Activated naive CD8-positive, alpha-beta T cell treated with anti-CD3 and anti-CD28 coated beads for 36 hours (primary cell): ENCODE data around the gene TOR3A. TPM values are rescaled to one million over a fixed set of nuclear protein-coding genes. Genes with fewer than 3 reads are reported as not detected.
"Not testable (repeated sequence)": the region's sequence is repeated elsewhere in the genome, so short reads cannot be mapped to it uniquely, and the experiment has no call there.

Source experiments
- DNase-seq: peaks from one replicate; pipeline ENCODE4 v3.0.0; 2021
- H3K27ac Mint-ChIP-seq: one replicate; pipeline ENCODE4 v1.8.0; 2022; ENCODE audit warnings: mild to moderate bottlenecking, moderate library complexity, mixed read lengths
- H3K27me3 Mint-ChIP-seq: one replicate; pipeline ENCODE4 v1.8.0; 2022; ENCODE audit warnings: mild to moderate bottlenecking, mixed read lengths
- H3K36me3 Mint-ChIP-seq: one replicate; pipeline ENCODE4 v1.8.0; 2021; ENCODE audit warnings: mild to moderate bottlenecking, mixed read lengths
- H3K4me1 Mint-ChIP-seq: one replicate; pipeline ENCODE4 v1.8.0; 2021; ENCODE audit warnings: mixed read lengths
- H3K4me3 Mint-ChIP-seq: one replicate; pipeline ENCODE4 v1.8.0; 2022; ENCODE audit warnings: mild to moderate bottlenecking, moderate library complexity, mixed read lengths
- H3K9me3 Mint-ChIP-seq: one replicate; pipeline ENCODE4 v1.8.0; 2022; ENCODE audit warnings: mixed read lengths
- total RNA-seq, 2 experiments: library from RNA; stranded (reverse); gene quantifications; one replicate each; pipeline ENCODE4 v1.2.3, GENCODE V29; 2021

Gene TOR3A
- total RNA-seq, 2 experiments from 2014 or later: 40.1 to 41.1 TPM

DNA sequence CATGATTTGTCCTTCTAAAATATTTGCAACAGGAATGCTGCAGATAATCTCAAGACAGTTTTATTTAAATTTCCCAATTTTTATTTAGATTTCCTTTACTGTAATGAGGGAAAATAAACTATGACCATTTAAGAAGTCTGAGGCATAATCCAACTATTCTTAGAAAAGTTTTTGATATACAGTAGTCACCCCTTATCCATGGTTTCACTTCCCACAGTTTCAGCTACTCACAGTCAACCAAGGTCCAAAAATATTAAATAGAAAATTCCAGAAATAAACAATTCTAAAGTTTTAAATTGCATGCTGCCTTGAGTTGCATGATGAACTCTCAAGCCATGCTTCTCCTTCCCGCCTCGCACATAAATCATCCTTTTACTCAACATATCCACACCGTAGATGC, 33.3 kb downstream of the TOR3A start:
- Mint-ChIP-seq H3K27ac (no peak overlapping the region), H3K4me1 (no peaks in the 10 kb centered on the region), H3K27me3 (no peaks in the 10 kb centered on the region)

DNA sequence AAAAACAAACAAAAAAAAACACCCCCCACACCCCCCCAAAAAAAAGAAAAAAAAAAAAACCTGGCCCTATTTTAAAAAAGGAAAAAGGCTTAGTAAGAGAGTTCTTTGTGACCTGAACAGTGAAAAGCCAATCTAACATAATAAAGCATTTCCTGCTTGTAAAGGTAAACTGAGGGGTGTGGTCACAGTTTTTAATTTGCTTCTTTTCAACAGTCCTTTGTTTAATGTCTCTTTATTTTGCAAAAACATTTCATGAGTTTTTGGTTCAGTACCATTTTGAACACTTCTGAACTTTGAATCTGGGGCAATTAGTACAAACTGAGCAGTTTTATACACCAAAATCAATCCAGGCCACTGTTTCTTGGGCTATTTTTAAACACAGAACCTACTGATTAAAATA, 37.6 kb downstream of the TOR3A start:
- no peak overlapping the region for H3K4me3 Mint-ChIP-seq

More for the DNA sequence above, 33.3 kb downstream of the TOR3A start:
- peaks cover 7% of the 10 kb centered on the region for H3K36me3 Mint-ChIP-seq
- H3K4me3 Mint-ChIP-seq: no peak overlapping the region
- no peaks in the 10 kb centered on the region for H3K9me3 Mint-ChIP-seq
- DNase-seq: no peak

DNA sequence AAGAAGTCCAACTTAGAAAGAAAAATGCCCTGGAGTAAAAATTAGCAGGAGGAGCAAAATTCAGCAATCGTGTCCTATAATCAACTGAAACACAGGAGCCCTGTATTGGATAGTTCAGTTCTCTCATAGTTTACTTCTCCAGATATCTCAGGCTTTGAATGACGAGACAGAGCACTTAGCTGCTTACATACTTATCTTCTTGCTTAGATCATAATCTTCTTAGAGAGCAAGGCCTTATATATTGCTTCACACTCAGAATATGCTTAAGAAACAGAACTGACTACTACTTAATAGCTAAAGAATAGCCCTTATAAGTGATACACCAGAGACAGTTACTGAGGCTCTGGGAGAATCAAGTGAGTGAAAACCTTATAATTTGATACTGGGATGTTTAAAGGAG, 38.9 kb downstream of the TOR3A start:
- Mint-ChIP-seq H3K4me1 (peaks cover 3% of the 10 kb centered on the region), H3K27me3 (no peaks in the 10 kb centered on the region), H3K27ac (no peak overlapping the region), H3K4me3 (no peak overlapping the region), H3K36me3 (peaks cover 7% of the 10 kb centered on the region), H3K9me3 (no peaks in the 10 kb centered on the region)
- DNase-seq: no peak

More for the DNA sequence above, 37.6 kb downstream of the TOR3A start:
- DNase-seq: no peak
- no peak overlapping the region for H3K27ac Mint-ChIP-seq
- H3K4me1 Mint-ChIP-seq: peaks cover 3% of the 10 kb centered on the region
- no peaks in the 10 kb centered on the region for H3K27me3 Mint-ChIP-seq
- peaks cover 7% of the 10 kb centered on the region for H3K36me3 Mint-ChIP-seq
- no peaks in the 10 kb centered on the region for H3K9me3 Mint-ChIP-seq

DNA sequence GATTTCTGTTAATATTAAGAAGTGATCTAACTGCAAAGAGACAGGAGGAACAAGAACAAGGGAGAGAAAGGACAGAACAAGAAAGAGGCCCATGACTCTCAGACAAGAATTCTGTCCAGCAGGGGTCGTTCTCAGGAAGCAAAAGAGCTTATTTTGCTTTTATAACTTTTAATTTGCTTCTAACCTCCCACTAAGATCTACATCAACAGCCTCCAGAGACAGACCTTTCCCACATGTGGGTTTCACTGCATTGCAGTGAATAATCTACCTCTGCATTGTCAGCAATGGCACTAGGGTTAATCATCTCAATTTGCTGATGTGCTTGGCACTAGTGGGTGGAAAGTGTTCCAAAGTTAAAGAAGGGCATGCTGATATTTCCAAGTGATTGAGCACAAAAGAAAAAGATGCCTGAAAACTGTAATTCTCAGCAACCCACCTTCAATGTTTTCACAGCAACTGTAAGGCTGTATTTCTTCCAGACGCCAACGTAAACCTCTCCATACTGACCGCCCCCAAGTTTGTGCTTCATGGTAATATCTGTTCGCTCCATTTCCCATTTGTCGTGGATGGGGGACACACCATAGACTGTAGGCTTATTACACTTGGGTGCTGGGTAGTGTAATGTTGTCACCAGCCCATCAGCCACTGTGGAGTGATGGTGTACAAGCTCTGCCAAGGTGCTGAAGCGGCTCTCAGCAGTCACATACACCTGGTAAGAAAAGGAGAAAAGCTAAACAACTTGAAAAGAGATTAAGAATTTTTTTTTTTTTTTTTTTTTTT, 39.5 kb downstream of the TOR3A start:
- H3K27ac Mint-ChIP-seq: no peak overlapping the region
- no peak overlapping the region for H3K4me3 Mint-ChIP-seq
- peaks cover 9% of the 10 kb centered on the region for H3K36me3 Mint-ChIP-seq
- H3K27me3 Mint-ChIP-seq: no peaks in the 10 kb centered on the region
- DNase-seq: no peak
- H3K9me3 Mint-ChIP-seq: no peaks in the 10 kb centered on the region
- peaks cover 3% of the 10 kb centered on the region for H3K4me1 Mint-ChIP-seq

DNA sequence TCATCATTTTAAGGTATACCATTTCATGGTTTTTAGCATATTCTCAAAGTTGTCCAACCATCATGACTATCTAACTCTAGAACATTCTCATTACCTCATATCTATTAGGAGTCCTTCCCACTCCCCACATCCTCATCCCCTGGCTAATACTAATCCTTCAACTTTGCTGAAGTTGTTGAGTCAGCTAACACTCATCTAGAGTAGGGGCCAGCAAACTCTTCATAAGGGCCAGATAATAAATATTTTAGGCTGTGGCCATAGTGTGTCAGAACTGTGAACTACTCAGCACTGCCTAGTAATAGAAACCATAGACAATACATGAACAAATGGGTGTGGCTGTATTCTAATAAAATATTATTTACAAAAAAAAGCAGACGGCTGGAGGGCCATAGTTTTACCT, 43.0 kb downstream of the TOR3A start:
- DNase-seq: no peak
- peaks cover 19% of the 10 kb centered on the region for H3K4me1 Mint-ChIP-seq
- no peaks in the 10 kb centered on the region for H3K9me3 Mint-ChIP-seq
- no peak overlapping the region for H3K27ac Mint-ChIP-seq
- no peaks in the 10 kb centered on the region for H3K27me3 Mint-ChIP-seq
- peaks cover 11% of the 10 kb centered on the region for H3K36me3 Mint-ChIP-seq
- no peak overlapping the region for H3K4me3 Mint-ChIP-seq

DNA sequence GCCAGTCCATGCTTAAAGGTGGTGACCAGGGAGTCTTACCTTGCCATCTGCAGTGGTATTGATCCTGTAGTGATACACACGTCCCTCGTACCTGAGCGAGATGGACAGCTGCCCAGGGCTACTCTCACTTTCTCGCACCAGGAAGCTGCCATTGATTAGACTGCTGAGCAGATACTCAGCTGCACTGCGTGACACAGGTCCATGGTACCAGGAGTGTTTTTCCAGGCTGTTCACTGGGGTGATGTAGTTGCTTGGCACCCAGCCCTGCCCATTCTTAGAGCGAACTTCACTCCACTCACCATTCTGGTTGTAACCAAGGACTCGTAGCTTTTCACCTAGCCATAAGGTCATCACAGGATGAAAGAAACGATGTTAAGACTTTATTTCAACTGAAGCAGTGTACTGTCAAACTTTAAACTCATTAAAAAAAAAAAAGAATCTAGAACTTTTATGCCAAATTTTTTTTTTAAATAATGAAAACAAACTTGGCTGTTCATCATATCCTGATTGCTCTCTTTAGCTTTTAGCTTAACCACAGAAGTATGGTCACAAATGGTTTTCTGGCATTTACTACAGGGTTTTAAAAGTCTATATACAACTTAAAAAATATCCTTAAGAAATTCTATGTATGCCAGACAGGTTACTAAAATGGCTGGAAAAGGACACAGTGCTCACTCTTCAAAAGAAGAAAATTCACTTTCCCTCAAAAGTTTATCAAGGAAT, 44.6 kb downstream of the TOR3A start:
- H3K4me3 Mint-ChIP-seq: no peak overlapping the region
- H3K27ac Mint-ChIP-seq: no peak overlapping the region

DNA sequence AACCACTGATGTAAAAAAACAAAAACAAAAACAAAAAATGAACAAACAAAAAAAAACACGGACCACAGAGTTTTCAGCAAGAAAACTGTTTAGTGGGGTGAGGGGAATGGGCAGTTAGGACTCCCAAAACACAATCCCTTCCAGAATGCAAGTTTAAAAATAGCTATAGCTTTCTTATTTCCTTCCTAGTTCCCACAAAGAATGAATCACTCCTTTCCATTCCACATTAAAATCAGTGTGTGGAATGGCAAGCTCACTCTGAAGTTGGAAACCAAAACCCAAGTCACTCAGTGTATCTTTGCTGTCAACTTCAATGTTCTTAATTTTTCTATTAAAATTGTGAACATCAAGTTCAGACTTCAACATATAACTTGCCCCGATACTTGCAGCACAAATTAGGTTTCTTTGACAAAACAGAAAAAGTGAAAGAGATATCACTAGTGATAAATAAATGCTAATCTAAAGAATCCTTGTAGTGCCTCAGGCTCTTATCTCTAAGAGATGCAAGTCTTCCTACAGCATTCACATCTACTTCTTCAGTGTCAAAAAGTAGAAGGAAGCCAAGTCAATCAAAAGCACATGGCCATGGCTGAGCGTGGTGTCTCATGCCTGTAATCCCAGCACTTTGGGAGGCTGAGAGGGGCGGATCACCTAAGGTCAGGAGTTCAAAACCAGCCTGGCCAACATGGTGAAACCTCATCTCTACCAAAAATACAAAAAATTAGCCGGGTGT, 45.5 kb downstream of the TOR3A start:
- Mint-ChIP-seq H3K27me3 (no peaks in the 10 kb centered on the region), H3K4me1 (peaks cover 31% of the 10 kb centered on the region), H3K4me3 (no peak overlapping the region), H3K27ac (no peak overlapping the region), H3K36me3 (peaks cover 15% of the 10 kb centered on the region), H3K9me3 (no peaks in the 10 kb centered on the region)
- DNase-seq: no peak

More for the DNA sequence above, 44.6 kb downstream of the TOR3A start:
- H3K9me3 Mint-ChIP-seq: no peaks in the 10 kb centered on the region
- peaks cover 17% of the 10 kb centered on the region for H3K36me3 Mint-ChIP-seq
- no peak for DNase-seq
- H3K27me3 Mint-ChIP-seq: no peaks in the 10 kb centered on the region
- peaks cover 32% of the 10 kb centered on the region for H3K4me1 Mint-ChIP-seq

DNA sequence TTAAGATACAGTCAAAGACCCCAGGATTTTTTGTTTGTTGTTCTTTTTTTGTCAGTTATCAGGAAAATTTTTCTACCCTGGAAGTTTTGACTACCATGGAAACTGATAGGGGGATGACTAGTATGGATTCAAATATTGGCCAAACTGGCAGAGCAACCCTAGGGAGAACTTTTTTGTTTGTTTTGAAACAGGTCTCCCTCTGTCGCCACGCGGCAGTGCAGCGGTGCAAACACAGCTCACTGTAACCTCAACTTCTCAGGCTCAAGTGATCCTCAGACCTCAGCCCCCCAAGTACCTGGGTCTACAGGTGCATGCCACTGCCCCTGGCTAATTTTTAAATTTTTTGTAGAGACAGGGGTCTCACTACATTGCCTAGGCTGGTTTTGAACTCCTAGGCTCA, 46.6 kb downstream of the TOR3A start:
- no peak overlapping the region for H3K4me3 Mint-ChIP-seq
- H3K9me3 Mint-ChIP-seq: no peaks in the 10 kb centered on the region
- no peak for DNase-seq
- peak overlapping the region; percentile 80 for H3K27ac Mint-ChIP-seq
- H3K27me3 Mint-ChIP-seq: no peaks in the 10 kb centered on the region
- H3K36me3 Mint-ChIP-seq: peaks cover 15% of the 10 kb centered on the region
- H3K4me1 Mint-ChIP-seq: peaks cover 31% of the 10 kb centered on the region

DNA sequence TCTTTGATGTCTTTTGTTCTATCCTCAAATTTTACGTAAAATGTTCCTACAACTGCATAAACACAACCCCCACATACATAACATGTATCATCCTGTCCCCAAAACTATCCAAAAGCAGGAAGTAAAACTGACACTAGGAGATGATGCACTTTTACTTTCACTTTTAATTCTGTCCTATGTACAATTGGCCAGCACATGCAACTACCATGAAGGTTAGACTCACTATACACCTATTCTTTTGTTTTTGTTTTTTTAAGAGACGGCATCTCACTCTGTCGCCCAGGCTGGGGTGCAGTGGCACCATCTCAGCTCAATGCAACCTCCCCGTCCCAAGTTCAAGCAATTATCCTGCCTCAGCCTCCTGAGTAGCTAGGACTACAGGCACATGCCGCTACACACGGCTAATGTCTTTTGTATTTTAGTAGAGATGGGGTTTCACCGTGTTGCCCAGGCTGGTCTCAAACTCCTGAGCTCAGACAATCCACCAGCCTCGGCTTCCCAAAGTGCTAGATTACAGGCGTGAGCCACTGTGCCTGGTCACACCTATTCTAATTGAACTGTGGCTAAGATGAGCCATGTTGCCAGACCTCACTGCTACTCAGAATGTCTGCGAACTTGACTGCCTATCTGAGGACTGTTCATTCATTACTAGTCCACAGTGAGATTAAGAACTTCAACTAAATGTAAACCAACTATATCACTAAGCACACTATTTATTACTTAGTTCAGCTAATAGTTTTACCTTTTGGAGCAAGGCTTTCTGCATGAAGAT, 48.0 kb downstream of the TOR3A start:
- peak; percentile 8 for DNase-seq
- Mint-ChIP-seq H3K27me3 (no peaks in the 10 kb centered on the region), H3K27ac (peak overlapping the region; percentile 96), H3K4me3 (peak overlapping the region; percentile 46), H3K4me1 (peaks cover 31% of the 10 kb centered on the region), H3K36me3 (peaks cover 15% of the 10 kb centered on the region), H3K9me3 (no peaks in the 10 kb centered on the region)

DNA sequence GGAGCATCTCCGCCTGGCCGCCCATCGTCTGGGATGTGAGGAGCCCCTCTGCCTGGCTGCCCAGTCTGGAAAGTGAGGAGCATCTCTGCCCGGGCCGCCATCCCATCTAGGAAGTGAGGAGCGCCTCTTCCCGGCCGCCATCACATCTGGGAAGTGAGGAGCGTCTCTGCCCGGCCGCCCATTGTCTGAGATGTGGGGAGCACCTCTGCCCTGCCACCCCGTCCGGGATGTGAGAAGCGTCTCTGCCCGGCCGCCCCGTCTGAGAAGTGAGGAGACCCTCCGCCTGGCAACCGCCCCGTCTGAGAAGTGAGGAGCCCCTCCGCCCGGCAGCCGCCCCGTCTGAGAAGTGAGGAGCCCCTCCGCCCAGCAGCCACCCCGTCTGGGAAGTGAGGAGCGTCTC, 53.3 kb downstream of the TOR3A start:
- not testable (repeated sequence) for H3K27ac Mint-ChIP-seq, DNase-seq, H3K27me3 Mint-ChIP-seq, H3K4me3 Mint-ChIP-seq, H3K9me3 Mint-ChIP-seq
- H3K4me1 Mint-ChIP-seq: peaks cover 17% of the 10 kb centered on the region
- peaks cover 15% of the 10 kb centered on the region for H3K36me3 Mint-ChIP-seq

DNA sequence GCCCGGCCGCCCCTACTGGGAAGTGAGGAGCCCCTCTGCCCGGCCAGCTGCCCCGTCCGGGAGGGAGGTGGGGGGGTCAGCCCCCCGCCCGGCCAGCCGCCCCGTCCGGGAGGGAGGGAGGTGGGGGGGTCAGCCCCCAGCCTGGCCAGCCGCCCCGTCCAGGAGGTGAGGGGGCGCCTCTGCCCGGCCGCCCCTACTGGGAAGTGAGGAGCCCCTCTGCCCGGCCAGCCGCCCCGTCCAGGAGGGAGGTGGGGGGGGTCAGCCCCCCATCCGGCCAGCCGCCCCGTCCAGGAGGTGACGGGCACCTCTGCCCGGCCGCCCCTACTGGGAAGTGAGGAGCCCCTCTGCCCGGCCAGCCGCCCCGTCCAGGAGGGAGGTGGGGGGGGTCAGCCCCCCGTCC, 53.8 kb downstream of the TOR3A start:
- peaks cover 17% of the 10 kb centered on the region for H3K4me1 Mint-ChIP-seq
- not testable (repeated sequence) for H3K27ac Mint-ChIP-seq, H3K9me3 Mint-ChIP-seq, H3K27me3 Mint-ChIP-seq, DNase-seq, H3K4me3 Mint-ChIP-seq
- peaks cover 12% of the 10 kb centered on the region for H3K36me3 Mint-ChIP-seq

DNA sequence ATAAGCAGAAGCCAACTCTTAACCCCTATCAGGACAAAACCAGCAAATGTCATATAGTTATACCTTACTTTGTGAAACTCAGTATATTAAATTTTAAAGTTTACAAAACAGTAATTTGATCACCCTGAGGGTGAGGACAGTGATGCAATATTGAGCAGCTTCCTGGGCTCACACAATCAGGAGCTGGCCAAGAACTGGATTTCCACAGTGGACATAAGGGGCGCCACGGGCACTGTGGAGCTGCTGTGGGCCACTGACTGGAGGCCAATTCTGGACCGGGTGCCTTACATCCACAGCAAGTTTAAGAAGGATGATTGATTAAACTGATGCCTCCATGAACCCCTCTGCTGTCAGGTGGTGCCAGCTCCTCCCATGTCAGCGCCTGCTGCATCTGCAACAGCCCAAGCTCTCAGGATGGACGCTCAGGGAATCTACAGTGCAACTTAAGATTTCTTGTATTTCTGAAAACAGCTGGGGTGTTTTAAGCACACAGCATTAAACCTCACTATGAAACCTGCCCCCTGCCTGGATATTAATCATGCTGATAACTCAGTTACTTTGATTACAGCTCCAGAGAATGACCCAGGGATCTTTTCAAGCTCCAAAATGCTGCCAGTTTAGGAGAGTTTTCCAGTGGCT, 55.9 kb downstream of the TOR3A start:
- Mint-ChIP-seq H3K4me1 (peaks cover 25% of the 10 kb centered on the region), H3K27me3 (no peaks in the 10 kb centered on the region), H3K4me3 (no peak overlapping the region), H3K9me3 (no peaks in the 10 kb centered on the region), H3K36me3 (peaks cover 10% of the 10 kb centered on the region), H3K27ac (no peak overlapping the region)
- DNase-seq: no peak

DNA sequence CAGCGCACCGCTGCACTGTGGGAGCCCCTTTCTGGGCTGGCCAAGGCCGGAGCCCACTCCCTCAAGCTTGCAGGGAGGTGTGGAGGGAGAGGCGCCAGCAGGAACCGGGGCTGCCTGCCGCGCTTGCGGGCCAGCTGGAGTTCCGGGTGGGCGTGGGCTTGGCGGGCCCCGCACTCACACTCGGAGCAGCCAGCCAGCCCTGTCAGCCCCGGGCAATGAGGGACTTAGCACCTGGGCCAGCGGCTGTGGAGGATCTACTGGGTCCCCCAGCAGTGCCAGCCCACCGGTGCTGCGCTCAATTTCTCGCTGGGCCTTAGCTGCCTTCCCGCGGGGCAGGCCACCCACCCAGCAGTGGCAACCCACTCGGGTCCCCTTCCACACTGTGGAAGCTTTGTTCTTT, 56.9 kb downstream of the TOR3A start:
- H3K4me1 Mint-ChIP-seq: peaks cover 28% of the 10 kb centered on the region
- not testable (repeated sequence) for H3K27ac Mint-ChIP-seq, H3K9me3 Mint-ChIP-seq, H3K27me3 Mint-ChIP-seq, H3K4me3 Mint-ChIP-seq, DNase-seq, H3K36me3 Mint-ChIP-seq

DNA sequence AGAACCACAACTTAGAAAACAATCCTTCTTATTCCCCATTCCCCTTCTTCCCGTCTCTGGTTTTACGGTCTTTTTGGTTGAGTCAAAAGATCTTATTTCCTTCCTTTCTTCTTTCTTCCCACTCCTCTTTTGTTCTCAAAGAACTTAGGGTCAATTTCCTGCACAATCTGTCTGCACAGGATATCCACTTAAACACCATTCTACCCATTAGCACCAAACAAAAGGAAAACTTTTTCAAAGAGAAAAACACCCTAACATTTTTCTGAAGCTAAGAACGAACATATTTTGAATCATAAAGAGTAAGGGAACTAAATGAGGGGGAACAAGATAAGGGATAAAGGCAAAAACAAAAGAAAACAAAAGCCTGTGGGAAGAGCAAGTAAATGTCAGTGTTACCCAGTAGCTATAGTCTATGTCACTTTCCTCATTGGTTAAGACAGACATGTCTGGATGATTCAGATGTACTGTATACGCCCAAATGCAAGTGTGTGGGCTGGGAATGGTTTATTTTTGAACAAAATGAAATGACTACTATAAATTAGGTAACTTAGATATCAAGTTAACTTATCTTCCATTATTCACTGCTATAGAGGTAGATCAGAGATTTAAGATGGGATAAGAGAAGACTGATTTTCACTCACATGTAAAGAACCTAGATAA, 59.9 kb downstream of the TOR3A start:
- Mint-ChIP-seq H3K36me3 (peaks cover 15% of the 10 kb centered on the region), H3K4me1 (peaks cover 36% of the 10 kb centered on the region), H3K4me3 (peak overlapping the region; percentile 71), H3K9me3 (no peaks in the 10 kb centered on the region), H3K27ac (peak overlapping the region; percentile 90), H3K27me3 (no peaks in the 10 kb centered on the region)
- DNase-seq: peak; percentile 17
